ENCODE data around the gene OAT. TPM values are rescaled to one million over a fixed set of nuclear protein-coding genes. Genes with fewer than 3 reads are reported as not detected.

Gene OAT
- total and polyA plus RNA-seq, 9 donors, result 76.5 to 125 (median 94.5) TPM

DNA sequence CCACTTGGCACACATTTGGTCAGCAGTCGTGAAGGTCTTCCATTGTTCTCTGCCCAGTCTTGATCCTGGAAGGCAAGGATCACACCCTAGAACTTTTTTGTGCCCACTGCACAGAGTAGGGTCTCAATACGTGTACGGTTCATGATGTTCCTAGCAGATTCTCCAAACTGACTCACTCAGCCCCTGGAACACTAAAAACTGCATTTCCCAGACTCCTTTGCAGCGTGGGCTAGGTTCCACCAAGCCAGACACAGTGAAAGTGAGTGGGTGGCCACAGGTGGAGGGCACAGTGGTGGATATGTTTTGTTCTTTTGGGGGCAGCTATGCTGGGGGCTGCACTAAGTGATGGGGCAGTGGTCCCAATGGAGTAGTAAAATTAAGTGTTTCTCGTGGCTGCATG, 41.4 kb upstream of the OAT start:
- WGBS, 3 donors, result 69 to 83% (median 75%) methylated on average over 4 to 5 of the region's 5 CpGs
- Histone ChIP-seq H3K4me3 (no peak overlapping the region), H3K36me3 (no peaks in the 10 kb centered on the region), H3K4me1 (ENCODE audit: insufficient read depth) (no peaks in the 10 kb centered on the region), H3K27ac (no peak overlapping the region), H3K9me3 (no peaks in the 10 kb centered on the region), H3K27me3 (no peaks in the 10 kb centered on the region)
- TF ChIP-seq POLR2A (IDR thresholded peaks at IDR 0.05) (no peak), CTCF (IDR thresholded peaks at IDR 0.05) (no peak), EP300 (IDR thresholded peaks at IDR 0.05) (no peak)
- no peak for DNase-seq
- intact Hi-C loops (cut with DNase I), result no loop called here

DNA sequence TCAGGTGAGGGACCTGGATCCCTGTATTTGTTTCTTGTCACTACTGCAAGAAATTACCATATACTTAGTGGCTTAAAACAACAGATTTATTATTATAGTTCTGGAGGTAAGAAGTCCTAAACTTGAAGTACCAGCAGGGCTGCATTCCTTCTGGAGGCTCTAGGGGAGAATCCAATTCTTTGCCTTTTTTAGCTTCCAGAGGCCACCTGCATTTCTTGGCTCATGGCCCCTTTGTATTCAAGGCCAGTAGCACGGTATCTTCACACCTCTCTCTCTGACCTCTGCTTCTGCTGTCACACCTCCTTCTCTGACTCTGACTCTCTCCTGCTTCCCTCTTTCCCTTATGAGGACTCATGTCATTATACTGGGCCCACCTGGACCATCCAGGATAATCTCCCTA, 40.7 kb upstream of the OAT start:
- Histone ChIP-seq H3K36me3 (no peaks in the 10 kb centered on the region), H3K9me3 (no peaks in the 10 kb centered on the region), H3K4me3 (no peak overlapping the region), H3K27me3 (no peaks in the 10 kb centered on the region), H3K27ac (no peak overlapping the region), H3K4me1 (ENCODE audit: insufficient read depth) (no peaks in the 10 kb centered on the region)
- 14 to 25% (median 25%) methylated on average over 1 of the region's 1 CpG for WGBS, 3 donors
- no peak for TF ChIP-seq CTCF (IDR thresholded peaks at IDR 0.05)
- no peak for TF ChIP-seq POLR2A (IDR thresholded peaks at IDR 0.05)
- TF ChIP-seq EP300 (IDR thresholded peaks at IDR 0.05), result no peak
- intact Hi-C loops (cut with DNase I), result no loop called here
- DNase-seq, result no peak

GRCh38 chr10:124458889-124459288, 40.2 kb upstream of the OAT start:
- WGBS, 3 donors, result 58 to 64% (median 63%) methylated on average over 2 of the region's 2 CpGs
- H3K36me3 ChIP-seq, result no peaks in the 10 kb centered on the region
- DNase-seq, result no peak
- no peaks in the 10 kb centered on the region for H3K4me1 ChIP-seq (ENCODE audit: insufficient read depth)
- no peaks in the 10 kb centered on the region for H3K9me3 ChIP-seq
- intact Hi-C loops (cut with DNase I), result no loop called here
- no peak overlapping the region for H3K4me3 ChIP-seq
- H3K27me3 ChIP-seq, result no peaks in the 10 kb centered on the region
- TF ChIP-seq CTCF (IDR thresholded peaks at IDR 0.05) (no peak), POLR2A (IDR thresholded peaks at IDR 0.05) (no peak), EP300 (IDR thresholded peaks at IDR 0.05) (no peak)
- no peak overlapping the region for H3K27ac ChIP-seq

GRCh38 chr10:124458473-124458872, 39.8 kb upstream of the OAT start:
- DNase-seq, result no peak
- Histone ChIP-seq H3K4me3 (no peak overlapping the region), H3K27me3 (no peaks in the 10 kb centered on the region), H3K36me3 (no peaks in the 10 kb centered on the region), H3K27ac (no peak overlapping the region), H3K9me3 (no peaks in the 10 kb centered on the region), H3K4me1 (ENCODE audit: insufficient read depth) (no peaks in the 10 kb centered on the region)
- intact Hi-C loops (cut with DNase I), result no loop called here
- 78 to 88% (median 85%) methylated on average over 4 of the region's 4 CpGs for WGBS, 3 donors
- TF ChIP-seq POLR2A (IDR thresholded peaks at IDR 0.05) (no peak), EP300 (IDR thresholded peaks at IDR 0.05) (no peak), CTCF (IDR thresholded peaks at IDR 0.05) (no peak)

DNA sequence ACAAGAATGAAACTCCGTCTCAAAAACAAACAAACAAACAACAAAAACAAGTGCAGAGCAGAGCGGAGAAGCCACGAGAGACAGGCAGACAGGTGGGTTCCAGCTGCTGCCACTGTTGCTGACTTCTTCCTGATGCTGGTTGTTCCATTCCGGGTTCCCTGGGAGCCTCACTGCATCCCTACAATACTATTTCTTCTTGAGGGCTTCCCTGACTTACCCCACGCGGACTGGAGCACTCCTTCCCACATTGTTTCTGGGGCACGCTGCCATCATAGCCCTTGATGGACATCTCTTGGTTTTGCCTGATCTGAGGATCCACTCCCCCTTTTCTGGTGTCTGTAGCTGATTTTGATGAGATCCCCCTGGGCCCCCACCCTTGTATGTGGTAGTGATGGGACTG, 36.7 kb upstream of the OAT start:
- Histone ChIP-seq H3K4me3 (no peak overlapping the region), H3K27ac (no peak overlapping the region), H3K27me3 (no peaks in the 10 kb centered on the region), H3K9me3 (no peaks in the 10 kb centered on the region), H3K36me3 (no peaks in the 10 kb centered on the region), H3K4me1 (ENCODE audit: insufficient read depth) (no peaks in the 10 kb centered on the region)
- no peak for DNase-seq
- TF ChIP-seq POLR2A (IDR thresholded peaks at IDR 0.05), result no peak
- intact Hi-C loops (cut with DNase I), result no loop called here
- WGBS, 3 donors, result 56 to 65% (median 58%) methylated on average over 7 of the region's 7 CpGs
